CD14-positive monocyte (primary cell): Measurements from ENCODE around the gene TRAF5. TPM values are rescaled to one million over a fixed set of nuclear protein-coding genes. Genes with fewer than 3 reads are reported as not detected.
A peak's percentile ranks its signal among the peaks of the same experiment; 100 is the strongest.

Experiments
- DNase-seq, 3 donors: peaks; one replicate each; pipeline ENCODE4 v3.0.0-alpha.2; 2011 to 2022
- H2AFZ ChIP-seq: 2 replicates; pipeline ENCODE4 v1.6.0; 2012; ENCODE audit warnings: mild to moderate bottlenecking, low read depth, low read length, inconsistent platforms; ENCODE audit not compliant: insufficient read depth, poor library complexity, severe bottlenecking
- H3K27ac ChIP-seq, 2 donors: 1 replicate in 1 of 2; 2 replicates in 1 of 2; pipeline ENCODE4 v1.5.1; 2012 to 2013; ENCODE audit warnings: low read length in 2 of 2, control low read depth in 1 of 2, inconsistent platforms in 1 of 2, low read depth in 1 of 2, mild to moderate bottlenecking in 1 of 2
- H3K27me3 ChIP-seq, 2 donors: one replicate each; pipeline versions ENCODE4 v1.6.0 to v1.6.1; 2011 to 2013; ENCODE audit warnings: low read length in 2 of 2; ENCODE audit not compliant: control insufficient read depth in 2 of 2, insufficient read depth in 2 of 2
- H3K36me3 ChIP-seq, 2 donors: replicated peaks in 1 of 2; 1 replicate in 1 of 2; 2 replicates in 1 of 2; pipeline versions ENCODE4 v1.5.1 to v1.6.1; 2012 to 2013; ENCODE audit warnings: low read length in 2 of 2, control low read depth in 1 of 2, inconsistent platforms in 1 of 2, mild to moderate bottlenecking in 1 of 2; ENCODE audit not compliant: insufficient read depth in 2 of 2, control insufficient read depth in 1 of 2
- H3K4me1 ChIP-seq, 2 donors: 1 replicate in 1 of 2; 2 replicates in 1 of 2; pipeline versions ENCODE4 v1.5.1 to v1.6.1; 2012 to 2013; ENCODE audit warnings: low read length in 2 of 2, control low read depth in 1 of 2, inconsistent platforms in 1 of 2, mild to moderate bottlenecking in 1 of 2, moderate library complexity in 1 of 2; ENCODE audit not compliant: insufficient read depth in 2 of 2, control insufficient read depth in 1 of 2
- H3K4me2 ChIP-seq: replicated peaks from 2 replicates; pipeline ENCODE3; 2012; ENCODE audit warnings: low read length, moderate library complexity, mild to moderate bottlenecking; ENCODE audit not compliant: poor library complexity, severe bottlenecking; ENCODE audit errors: extremely low read depth
- H3K4me3 ChIP-seq, 3 experiments: fragments of 200-600 bp in 1 of 3; sonication (generic) in 1 of 3; replicated peaks in 1 of 3; 1 replicate in 2 of 3; 2 replicates in 1 of 3; pipeline ENCODE4 v1.5.1; 2011 to 2013; ENCODE audit warnings: low read length in 3 of 3, mild to moderate bottlenecking in 3 of 3, control low read depth in 2 of 3, low read depth in 2 of 3, inconsistent platforms in 1 of 3, moderate library complexity in 1 of 3
- H3K79me2 ChIP-seq: 2 replicates; pipeline ENCODE4 v1.6.0; 2012; ENCODE audit warnings: mild to moderate bottlenecking, control low read depth, inconsistent platforms, low read length, moderate library complexity; ENCODE audit not compliant: insufficient read depth
- H3K9ac ChIP-seq: 2 replicates; pipeline ENCODE4 v1.6.0; 2017; ENCODE audit warnings: low read length, mild to moderate bottlenecking; ENCODE audit not compliant: insufficient read depth, poor library complexity, severe bottlenecking
- H3K9me3 ChIP-seq, 2 donors: replicated peaks in 1 of 2; 1 replicate in 1 of 2; 2 replicates in 1 of 2; pipeline versions ENCODE4 v1.5.1 to v1.6.1; 2012 to 2013; ENCODE audit warnings: low read length in 2 of 2, control low read depth in 1 of 2; ENCODE audit not compliant: control insufficient read depth in 1 of 2, insufficient read depth in 1 of 2
- H4K20me1 ChIP-seq: 2 replicates; pipeline ENCODE4 v1.6.0; 2012; ENCODE audit warnings: mild to moderate bottlenecking, low read length, control low read depth, moderate library complexity; ENCODE audit not compliant: insufficient read depth
- H3K27ac Mint-ChIP-seq, 7 donors: one replicate each; pipeline ENCODE4 v1.8.0; 2020; ENCODE audit warnings: mild to moderate bottlenecking in 7 of 7, mixed read lengths in 7 of 7, moderate library complexity in 6 of 7, inconsistent platforms in 2 of 7
- H3K27me3 Mint-ChIP-seq, 3 donors: one replicate each; pipeline ENCODE4 v1.8.0; 2021 to 2022; ENCODE audit warnings: low read depth in 3 of 3, mild to moderate bottlenecking in 3 of 3, mixed read lengths in 3 of 3, moderate library complexity in 3 of 3, inconsistent platforms in 1 of 3
- H3K36me3 Mint-ChIP-seq, 2 donors: one replicate each; pipeline ENCODE4 v1.8.0; 2020; ENCODE audit warnings: mixed read lengths in 2 of 2, inconsistent platforms in 1 of 2, mild to moderate bottlenecking in 1 of 2
- H3K4me1 Mint-ChIP-seq: one replicate; pipeline ENCODE4 v1.8.0; 2020; ENCODE audit warnings: mild to moderate bottlenecking, mixed read lengths
- H3K4me3 Mint-ChIP-seq, 2 donors: one replicate each; pipeline ENCODE4 v1.8.0; 2020; ENCODE audit warnings: mild to moderate bottlenecking in 2 of 2, mixed read lengths in 2 of 2, moderate library complexity in 1 of 2
- H3K9me3 Mint-ChIP-seq, 7 donors: one replicate each; pipeline ENCODE4 v1.8.0; 2020 to 2022; ENCODE audit warnings: mixed read lengths in 7 of 7, mild to moderate bottlenecking in 6 of 7, moderate library complexity in 6 of 7, inconsistent platforms in 2 of 7
- CTCF ChIP-seq: fragments of 200-600 bp; IDR thresholded peaks from one replicate; pipeline ENCODE4 v1.8.0; 2022; ENCODE audit warnings: antibody characterized with exemption, mild to moderate bottlenecking
- WGBS: methylation state at CpG from one replicate; pipeline ENCODE4 v1.1.5; 2013; ENCODE audit warnings: missing lambda C conversion rate; ENCODE audit not compliant: insufficient coverage; 5-methylcytosine and 5-hydroxymethylcytosine counted together
- intact Hi-C, 2 donors: fragments of 100-400 bp; cut with micrococcal nuclease; formaldehyde crosslinking; loops; one replicate each; pipeline versions ENCODE4 v1.15.0 to v1.15.1; 2023
- polyA plus RNA-seq, 3 donors: library from polyadenylated mRNA; depleted of rRNA in 1 of 3; unstranded in 2 of 3; stranded (reverse) in 1 of 3; fragments of 300-500 nt in 2 of 3; fragments of >200 nt in 1 of 3; fragmentation: Illumina TruSeq in 2 of 3; gene quantifications; 1 replicate in 2 of 3; 2 replicates in 1 of 3; pipeline ENCODE4 v1.2.3, GENCODE V29; 2012 to 2021

TRAF5 gene
- polyA plus RNA-seq, 3 donors = 1.0 to 3.8 (median 1.6) TPM

GRCh38 chr1:211352465-211352864 lies 25.8 kb downstream of the TRAF5 start:
- no peaks in the 10 kb centered on the region for H3K79me2 ChIP-seq
- Mint-ChIP-seq H3K4me1 (peaks cover 5% of the 10 kb centered on the region), H3K27me3 (peaks cover 0 to 3% (median 0%) of the 10 kb centered on the region in 3 donors), H3K27ac (no peak overlapping the region), H3K9me3 (peaks cover 0 to 6% (median 4%) of the 10 kb centered on the region in 7 donors), H3K4me3 (no peak overlapping the region), H3K36me3 (no peaks in the 10 kb centered on the region)
- no peak for TF ChIP-seq CTCF
- no peaks in the 10 kb centered on the region for H3K36me3 ChIP-seq
- DNase-seq = no peak
- no peak overlapping the region for H3K4me2 ChIP-seq
- no peak overlapping the region for H3K27ac ChIP-seq
- H4K20me1 ChIP-seq = no peaks in the 10 kb centered on the region
- no CpG with 5 or more reads among the region's 2 CpGs for WGBS
- no peak overlapping the region for H3K9ac ChIP-seq
- no peaks in the 10 kb centered on the region for H3K4me1 ChIP-seq
- peaks cover 0 to 8% of the 10 kb centered on the region in 2 donors for H3K9me3 ChIP-seq
- no peak overlapping the region for H2AFZ ChIP-seq
- H3K4me3 ChIP-seq = no peak overlapping the region
- H3K27me3 ChIP-seq = no peaks in the 10 kb centered on the region
- intact Hi-C loops = no loop called here

- Histone ChIP-seq H3K36me3 (no peaks in the 10 kb centered on the region), H4K20me1 (no peaks in the 10 kb centered on the region), H3K4me3 (no peak overlapping the region), H3K79me2 (no peaks in the 10 kb centered on the region), H3K9me3 (peaks cover 0 to 8% of the 10 kb centered on the region in 2 donors), H3K27ac (no peak overlapping the region), H3K9ac (no peak overlapping the region), H2AFZ (no peak overlapping the region), H3K27me3 (no peaks in the 10 kb centered on the region), H3K4me1 (no peaks in the 10 kb centered on the region), H3K4me2 (no peak overlapping the region)
- peak; percentile 25 to 37 (median 27) for DNase-seq
- WGBS = 25% methylated on average over 6 of the region's 8 CpGs
- Mint-ChIP-seq H3K27me3 (peaks cover 0 to 3% (median 0%) of the 10 kb centered on the region in 3 donors), H3K4me1 (peaks cover 4% of the 10 kb centered on the region), H3K4me3 (no peak overlapping the region), H3K36me3 (no peaks in the 10 kb centered on the region), H3K9me3 (peaks cover 0 to 6% (median 4%) of the 10 kb centered on the region in 7 donors), H3K27ac (peak overlapping the region in 1 of 7 donors; percentile 3)
- peak; percentile 89 for TF ChIP-seq CTCF
- intact Hi-C loops = no loop called here
Observed at GRCh38 chr1:211352985-211353515, 26.4 kb downstream of the TRAF5 start.
